ENCODE data around the gene PRSS1. TPM values are rescaled to one million over a fixed set of nuclear protein-coding genes. Genes with fewer than 3 reads are reported as not detected.

Gene PRSS1
- total RNA-seq, 4 donors from 2014 or later, result 1.7 to 51.3 (median 4.8) TPM

DNA sequence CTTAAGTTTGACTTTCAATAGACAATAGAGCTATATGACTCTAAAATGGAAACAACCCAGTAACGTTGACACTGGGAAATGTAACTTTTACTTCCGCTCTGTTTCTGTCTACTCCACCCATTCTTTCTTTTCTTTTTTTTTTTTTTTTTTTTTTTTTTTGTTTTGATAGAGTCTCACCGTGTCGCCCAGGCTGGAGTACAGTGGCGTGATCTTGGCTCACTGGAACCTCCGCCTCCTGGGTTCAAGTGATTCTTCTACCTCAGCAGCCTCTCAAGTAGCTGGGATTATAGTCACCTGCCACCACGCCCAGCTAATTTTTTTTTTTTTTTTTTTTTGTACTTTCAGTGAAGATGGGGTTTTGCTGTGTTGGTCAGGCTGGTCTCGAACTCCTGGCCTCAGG is 35.4 kb downstream of the PRSS1 start:
- TF ChIP-seq, protein P1, sequence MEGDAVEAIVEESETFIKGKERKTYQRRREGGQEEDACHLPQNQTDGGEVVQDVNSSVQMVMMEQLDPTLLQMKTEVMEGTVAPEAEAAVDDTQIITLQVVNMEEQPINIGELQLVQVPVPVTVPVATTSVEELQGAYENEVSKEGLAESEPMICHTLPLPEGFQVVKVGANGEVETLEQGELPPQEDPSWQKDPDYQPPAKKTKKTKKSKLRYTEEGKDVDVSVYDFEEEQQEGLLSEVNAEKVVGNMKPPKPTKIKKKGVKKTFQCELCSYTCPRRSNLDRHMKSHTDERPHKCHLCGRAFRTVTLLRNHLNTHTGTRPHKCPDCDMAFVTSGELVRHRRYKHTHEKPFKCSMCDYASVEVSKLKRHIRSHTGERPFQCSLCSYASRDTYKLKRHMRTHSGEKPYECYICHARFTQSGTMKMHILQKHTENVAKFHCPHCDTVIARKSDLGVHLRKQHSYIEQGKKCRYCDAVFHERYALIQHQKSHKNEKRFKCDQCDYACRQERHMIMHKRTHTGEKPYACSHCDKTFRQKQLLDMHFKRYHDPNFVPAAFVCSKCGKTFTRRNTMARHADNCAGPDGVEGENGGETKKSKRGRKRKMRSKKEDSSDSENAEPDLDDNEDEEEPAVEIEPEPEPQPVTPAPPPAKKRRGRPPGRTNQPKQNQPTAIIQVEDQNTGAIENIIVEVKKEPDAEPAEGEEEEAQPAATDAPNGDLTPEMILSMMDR (IDR thresholded peaks at IDR 0.05), result no peak
- TF ChIP-seq POLR2A (IDR thresholded peaks at IDR 0.05), result no peak
- TF ChIP-seq EP300 (IDR thresholded peaks at IDR 0.05), result no peak

DNA sequence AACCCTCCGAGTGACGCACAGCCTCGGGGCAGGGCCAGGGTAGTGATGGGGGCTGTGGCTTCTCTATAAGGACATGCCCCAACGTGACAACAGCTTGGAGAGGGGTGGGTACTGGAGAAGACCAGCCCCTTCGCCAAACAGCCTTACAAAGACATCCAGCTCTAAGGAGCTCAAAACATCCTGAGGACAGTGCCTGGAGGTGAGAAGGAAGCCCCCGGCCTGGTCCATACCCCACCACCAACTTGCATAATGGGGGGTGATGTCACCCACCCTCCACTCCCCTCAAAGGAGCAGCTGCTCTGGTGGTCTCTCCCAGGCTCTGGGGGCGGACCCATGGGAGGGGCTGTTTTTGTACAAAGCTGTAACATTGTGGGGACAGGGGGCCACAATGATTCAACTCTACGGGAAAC is 36.6 kb downstream of the PRSS1 start:
- Histone ChIP-seq H3K9me3 (no peaks in the 10 kb centered on the region), H3K4me3 (no peak overlapping the region), H3K36me3 (no peaks in the 10 kb centered on the region), H3K4me1 (peaks cover 0 to 6% (median 0%) of the 10 kb centered on the region in 4 donors), H3K27ac (no peak overlapping the region), H3K27me3 (no peaks in the 10 kb centered on the region)
- TF ChIP-seq EP300 (IDR thresholded peaks at IDR 0.05) (no peak), POLR2A (IDR thresholded peaks at IDR 0.05) (no peak)
- TF ChIP-seq, protein P1 (IDR thresholded peaks at IDR 0.05), result no peak
- WGBS, 2 donors, result 75 to 77% methylated on average over 8 of the region's 8 CpGs
- no peak for DNase-seq (ENCODE audit: low spot score in 2 of 2)

More for the DNA sequence above, 35.4 kb downstream of the PRSS1 start:
- no peak for DNase-seq (ENCODE audit: low spot score in 2 of 2)
- Histone ChIP-seq H3K9me3 (no peaks in the 10 kb centered on the region), H3K4me3 (no peak overlapping the region), H3K36me3 (no peaks in the 10 kb centered on the region), H3K4me1 (peaks cover 0 to 6% (median 0%) of the 10 kb centered on the region in 4 donors), H3K27me3 (no peaks in the 10 kb centered on the region), H3K27ac (no peak overlapping the region)
- 81 to 88% methylated on average over 8 of the region's 8 CpGs for WGBS, 2 donors

DNA sequence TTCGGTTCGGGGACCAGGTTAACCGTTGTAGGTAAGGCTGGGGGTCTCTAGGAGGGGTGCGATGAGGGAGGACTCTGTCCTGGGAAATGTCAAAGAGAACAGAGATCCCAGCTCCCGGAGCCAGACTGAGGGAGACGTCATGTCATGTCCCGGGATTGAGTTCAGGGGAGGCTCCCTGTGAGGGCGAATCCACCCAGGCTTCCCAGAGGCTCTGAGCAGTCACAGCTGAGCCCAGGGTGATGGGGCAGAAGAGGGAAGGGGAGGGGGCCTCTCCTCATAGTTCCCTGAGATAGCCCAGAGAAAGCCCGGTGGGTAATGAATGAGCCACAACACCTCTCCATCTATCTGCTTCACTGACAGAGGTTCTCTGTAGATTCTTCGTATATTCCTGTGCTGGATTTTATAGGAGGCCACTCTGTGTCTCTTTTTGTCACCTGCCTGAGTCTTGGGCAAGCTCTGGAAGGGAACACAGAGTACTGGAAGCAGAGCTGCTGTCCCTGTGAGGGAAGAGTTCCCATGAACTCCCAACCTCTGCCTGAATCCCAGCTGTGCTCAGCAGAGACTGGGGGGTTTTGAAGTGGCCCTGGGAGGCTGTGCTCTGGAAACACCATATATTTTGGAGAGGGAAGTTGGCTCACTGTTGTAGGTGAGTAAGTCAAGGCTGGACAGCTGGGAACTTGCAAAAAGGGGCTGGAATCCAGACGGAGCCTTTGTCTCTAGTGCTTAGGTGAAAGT is 37.9 kb downstream of the PRSS1 start:
- WGBS, 2 donors, result 83 to 84% methylated on average over 11 of the region's 11 CpGs

GRCh38 chr7:142787783-142788182 is 38.5 kb downstream of the PRSS1 start:
- peak overlapping the region in 1 of 4 donors; percentile 45 for H3K27ac ChIP-seq
- no peak for DNase-seq (ENCODE audit: low spot score in 2 of 2)
- H3K27me3 ChIP-seq, result no peaks in the 10 kb centered on the region
- TF ChIP-seq, protein P1 (IDR thresholded peaks at IDR 0.05), result no peak
- no peak for TF ChIP-seq POLR2A (IDR thresholded peaks at IDR 0.05)
- no peak for TF ChIP-seq EP300 (IDR thresholded peaks at IDR 0.05)
- 83 to 87% methylated on average over 6 of the region's 6 CpGs for WGBS, 2 donors
- H3K4me1 ChIP-seq, result peaks cover 0 to 6% (median 0%) of the 10 kb centered on the region in 4 donors
- H3K36me3 ChIP-seq, result no peaks in the 10 kb centered on the region
- no peak overlapping the region for H3K4me3 ChIP-seq
- H3K9me3 ChIP-seq, result no peaks in the 10 kb centered on the region

More for the DNA sequence above, 37.9 kb downstream of the PRSS1 start:
- Histone ChIP-seq H3K27ac (no peak overlapping the region), H3K36me3 (no peaks in the 10 kb centered on the region), H3K27me3 (no peaks in the 10 kb centered on the region), H3K4me3 (no peak overlapping the region), H3K9me3 (no peaks in the 10 kb centered on the region), H3K4me1 (peaks cover 0 to 6% (median 0%) of the 10 kb centered on the region in 4 donors)
- TF ChIP-seq, protein P1 (IDR thresholded peaks at IDR 0.05), result no peak
- no peak for TF ChIP-seq EP300 (IDR thresholded peaks at IDR 0.05)
- no peak for TF ChIP-seq POLR2A (IDR thresholded peaks at IDR 0.05)
- DNase-seq (ENCODE audit: low spot score in 2 of 2), result no peak

All from tibial nerve (tissue), 4 donors.